NCI-H1436 treated with DMSO at 0.1 percent for 48 hours (cell line): ENCODE data around the gene SLC2A1.

Source experiments
- DNase-seq: peaks from one replicate; lab custom pipeline; 2025; lab: John Stamatoyannopoulos, UW

The SLC2A1 gene

DNA sequence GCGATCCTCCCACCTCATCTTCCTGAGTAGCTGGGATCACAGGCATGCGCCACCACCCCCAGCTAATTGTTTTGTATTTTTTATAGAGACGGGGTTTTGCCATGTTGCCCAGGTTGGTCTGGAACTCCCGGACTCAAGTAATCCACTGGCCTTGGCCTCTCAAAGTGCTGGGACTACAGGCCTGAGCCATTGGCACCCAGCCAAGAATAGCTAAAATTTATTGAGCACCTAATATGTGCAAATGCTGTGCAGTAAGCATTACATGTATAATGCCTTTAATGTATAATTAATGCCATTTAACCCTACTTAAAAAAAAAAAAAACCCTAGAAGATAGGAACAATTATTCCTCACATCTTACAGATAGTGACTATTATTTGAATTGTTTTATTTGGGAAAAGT, 69.4 kb downstream of the SLC2A1 start:
- no peak for DNase-seq

DNA sequence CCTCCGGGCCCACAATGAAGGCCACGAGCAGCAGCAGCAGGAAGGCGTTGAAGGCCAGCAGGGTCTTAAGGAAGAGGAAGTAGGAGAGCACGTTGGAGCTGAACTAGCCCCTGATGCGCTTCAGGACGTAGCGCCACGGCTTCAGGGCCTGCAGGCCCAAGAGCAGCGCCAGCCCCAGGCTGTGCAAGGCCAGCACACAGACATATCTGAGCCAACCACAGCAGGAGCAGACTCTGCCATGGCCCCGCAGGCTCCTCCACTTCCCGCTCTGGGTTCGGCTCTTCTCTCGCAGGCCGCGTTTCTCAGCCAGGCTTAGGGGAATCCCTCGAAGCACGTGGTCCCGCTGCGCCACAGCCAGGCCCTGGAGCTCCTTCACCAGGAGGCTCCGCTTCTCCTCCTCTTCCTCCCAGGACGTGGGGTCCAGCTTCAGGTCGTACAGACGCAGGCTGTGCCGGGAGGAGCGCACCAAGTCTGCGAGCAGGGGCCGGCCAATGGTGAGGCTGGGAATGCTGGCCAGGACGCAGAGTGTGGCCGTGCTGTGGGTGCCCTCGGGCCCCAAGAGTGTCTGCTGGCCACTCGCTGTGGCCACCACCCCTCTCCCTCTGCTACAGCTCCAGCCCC, 70.5 kb downstream of the SLC2A1 start:
- no peak for DNase-seq

DNA sequence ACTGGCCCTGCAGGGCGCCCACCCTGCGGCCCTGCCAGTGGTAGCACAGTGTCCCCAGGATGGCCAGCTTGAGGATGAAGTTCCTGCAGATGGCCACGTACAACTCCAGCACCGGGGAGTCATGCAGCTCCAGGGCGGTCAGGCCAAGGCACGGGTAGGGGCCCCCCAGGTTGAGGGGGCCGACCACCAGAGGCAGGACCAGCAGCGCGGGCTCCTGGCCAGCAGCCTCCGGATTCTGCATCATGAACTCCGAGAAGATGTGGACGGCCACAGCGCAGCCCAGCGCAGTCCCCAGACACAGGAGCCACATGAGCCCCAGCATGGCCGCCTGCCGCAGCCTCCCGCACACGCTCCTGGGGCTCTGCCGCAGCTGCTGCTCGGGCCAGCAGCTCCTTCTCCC, 71.3 kb downstream of the SLC2A1 start:
- DNase-seq = no peak

DNA sequence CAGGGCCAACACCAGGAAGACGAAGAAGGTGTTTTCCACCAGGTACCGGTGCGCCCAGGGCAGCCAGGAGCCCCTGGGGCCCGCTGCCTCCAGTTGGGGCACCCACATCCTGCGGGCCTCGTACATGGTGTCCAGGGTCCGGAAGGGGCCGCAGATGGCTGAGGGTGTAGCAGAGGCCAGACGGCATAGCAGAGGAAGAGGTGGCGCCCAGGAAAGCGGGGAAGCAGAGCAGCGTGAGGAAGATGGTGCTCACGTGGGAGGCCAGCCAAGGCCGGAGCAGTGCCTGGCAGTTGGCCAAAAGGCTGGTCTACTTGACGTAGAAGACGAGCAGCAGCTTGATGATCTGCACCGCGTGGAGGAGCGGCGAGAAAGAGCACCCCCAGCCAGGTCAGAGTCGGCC, 71.9 kb downstream of the SLC2A1 start:
- DNase-seq = no peak

DNA sequence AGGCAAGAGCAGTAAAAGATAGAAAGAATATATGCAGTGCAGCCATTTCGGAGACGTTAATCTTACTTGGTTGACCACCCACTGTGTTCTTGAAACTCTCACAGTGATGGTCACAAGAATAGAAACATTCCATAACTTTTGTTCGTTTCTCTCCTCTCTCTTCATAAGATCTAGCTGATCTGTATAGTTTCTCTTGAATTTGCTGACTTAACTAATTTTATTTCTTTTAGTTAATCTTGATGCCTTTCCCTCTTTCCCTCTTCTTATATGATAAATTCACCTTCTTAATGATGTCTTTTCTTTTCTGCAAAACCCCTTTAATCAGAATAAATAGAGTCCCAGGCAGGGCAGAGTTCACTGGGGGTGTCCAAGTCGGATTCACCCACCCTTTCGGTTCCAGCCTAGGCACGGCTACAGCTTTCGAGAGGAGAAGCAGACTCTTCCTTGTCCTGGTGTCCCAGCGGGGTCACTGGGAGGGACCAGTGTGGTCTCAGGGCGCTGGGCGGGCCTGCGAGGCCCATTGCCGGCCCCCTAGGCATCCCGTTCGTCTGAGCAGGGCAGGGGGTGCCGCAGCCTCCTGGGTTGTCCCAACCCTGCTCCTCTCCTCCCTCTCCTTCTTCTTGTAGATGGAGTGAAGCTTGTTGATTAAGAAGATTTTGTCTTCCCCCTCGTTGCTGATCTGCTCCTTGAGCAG, 72.5 kb downstream of the SLC2A1 start:
- no peak for DNase-seq

DNA sequence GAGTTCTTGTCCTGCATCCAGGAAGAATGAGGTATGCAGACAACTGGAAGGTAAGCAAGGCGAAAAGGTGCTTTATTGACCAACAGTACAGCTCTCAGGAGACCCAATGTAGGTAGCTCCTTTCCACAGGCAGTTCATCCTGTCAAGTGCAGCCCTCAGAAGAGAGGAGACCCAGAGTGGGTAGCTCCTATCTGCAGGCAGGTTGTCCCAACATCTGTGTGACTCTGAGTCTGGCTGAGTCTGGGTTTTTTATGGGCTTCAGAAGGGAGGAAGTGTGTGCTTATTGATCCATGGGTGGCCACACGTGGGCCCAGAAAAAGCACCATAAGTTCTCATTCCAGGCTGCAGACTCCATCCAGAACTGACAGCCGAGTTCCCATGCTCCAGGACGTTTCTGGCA, 78.3 kb downstream of the SLC2A1 start:
- no peak for DNase-seq

DNA sequence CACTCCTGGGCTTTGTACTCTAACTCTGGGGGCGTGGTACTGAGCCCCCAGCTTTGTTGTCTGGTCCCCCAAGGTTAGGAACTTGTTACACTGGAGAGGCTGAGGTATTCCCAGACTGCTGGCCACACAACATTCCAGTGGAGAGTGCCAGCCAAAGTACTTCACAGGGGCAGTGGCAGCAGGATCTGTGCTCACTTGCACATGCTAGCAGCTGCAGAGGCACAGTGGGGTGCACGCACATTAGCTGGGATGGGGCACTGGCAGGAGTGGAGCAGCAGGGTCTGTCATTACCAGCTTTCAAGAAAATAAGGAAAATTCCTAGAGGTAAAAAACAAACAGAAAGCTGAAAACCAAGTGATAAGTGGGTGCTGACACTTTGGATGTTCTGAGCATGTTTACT, 81.3 kb downstream of the SLC2A1 start:
- DNase-seq = no peak

DNA sequence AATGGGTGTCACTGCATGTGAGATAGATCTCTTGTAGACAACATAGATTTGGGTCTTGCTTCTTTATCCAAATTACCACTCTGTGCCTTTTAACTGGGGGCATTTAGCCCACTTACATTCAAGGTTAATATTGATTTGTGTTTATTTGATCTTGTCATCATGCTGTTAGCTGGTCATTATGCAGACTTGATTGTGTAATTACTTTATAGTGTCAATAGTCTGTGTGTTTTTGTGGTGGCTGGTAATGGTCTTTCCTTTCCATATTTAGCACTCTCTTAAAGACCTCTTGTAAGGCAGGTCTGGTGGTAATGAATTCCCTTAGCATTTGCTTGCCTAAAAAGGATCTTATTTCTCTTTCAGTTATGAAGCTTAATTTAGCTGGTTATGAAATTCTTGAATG, 82.7 kb downstream of the SLC2A1 start:
- peak; percentile 15 for DNase-seq
